Thoracic aorta (tissue), 2 donors: ENCODE results near the gene EMC8. TPM values are rescaled to one million over a fixed set of nuclear protein-coding genes. Genes with fewer than 3 reads are reported as not detected.

ENCODE experiments used
- ATAC-seq: fragments of 150-250 bp; one replicate; pipeline ENCODE4 v1.8.0; 2017; ENCODE audit warnings: low read depth; ENCODE audit not compliant: insufficient number of reproducible peaks, low FRiP score
- DNase-seq: peaks from one replicate; pipeline ENCODE4 v3.0.0-alpha.2; 2020; ENCODE audit warnings: low spot score
- H3K27ac ChIP-seq, 2 donors: fragments of 200-600 bp; sonication (generic); 1 replicate in 1 of 2; 2 replicates in 1 of 2; pipeline ENCODE4 v1.5.1; 2016; ENCODE audit warnings: mild to moderate bottlenecking in 2 of 2, moderate library complexity in 2 of 2
- H3K27me3 ChIP-seq: fragments of 200-600 bp; sonication (generic); replicated peaks from 2 replicates; pipeline ENCODE4 v1.6.0; 2016; ENCODE audit warnings: mild to moderate bottlenecking; ENCODE audit not compliant: insufficient read depth
- H3K36me3 ChIP-seq: fragments of 200-600 bp; sonication (generic); one replicate; pipeline ENCODE4 v1.5.1; 2016
- H3K4me1 ChIP-seq, 2 donors: fragments of 200-600 bp; sonication (generic); 1 replicate in 1 of 2; 2 replicates in 1 of 2; pipeline versions ENCODE4 v1.5.1 to v1.6.0; 2016; ENCODE audit warnings: low read depth in 2 of 2, mild to moderate bottlenecking in 1 of 2; ENCODE audit not compliant: control insufficient read depth in 1 of 2
- H3K4me3 ChIP-seq: fragments of 200-600 bp; sonication (generic); 2 replicates; pipeline ENCODE4 v1.5.1; 2016; ENCODE audit warnings: mild to moderate bottlenecking
- H3K9me3 ChIP-seq: fragments of 200-600 bp; sonication (generic); 2 replicates; pipeline ENCODE4 v1.5.1; 2016
- CTCF ChIP-seq: fragments of 200-600 bp; sonication (generic); IDR thresholded peaks from one replicate; pipeline ENCODE4 v1.5.1; 2019; ENCODE audit warnings: antibody characterized with exemption
- total RNA-seq, 2 donors: library from RNA; depleted of rRNA; stranded (reverse); fragments of >200 nt; gene quantifications; one replicate each; pipeline versions ENCODE4 v1.1.0 to v1.2.3, GENCODE V29; 2016

EMC8 gene
- total RNA-seq, 2 donors from 2014 or later: 30.7 to 36.6 TPM

DNA sequence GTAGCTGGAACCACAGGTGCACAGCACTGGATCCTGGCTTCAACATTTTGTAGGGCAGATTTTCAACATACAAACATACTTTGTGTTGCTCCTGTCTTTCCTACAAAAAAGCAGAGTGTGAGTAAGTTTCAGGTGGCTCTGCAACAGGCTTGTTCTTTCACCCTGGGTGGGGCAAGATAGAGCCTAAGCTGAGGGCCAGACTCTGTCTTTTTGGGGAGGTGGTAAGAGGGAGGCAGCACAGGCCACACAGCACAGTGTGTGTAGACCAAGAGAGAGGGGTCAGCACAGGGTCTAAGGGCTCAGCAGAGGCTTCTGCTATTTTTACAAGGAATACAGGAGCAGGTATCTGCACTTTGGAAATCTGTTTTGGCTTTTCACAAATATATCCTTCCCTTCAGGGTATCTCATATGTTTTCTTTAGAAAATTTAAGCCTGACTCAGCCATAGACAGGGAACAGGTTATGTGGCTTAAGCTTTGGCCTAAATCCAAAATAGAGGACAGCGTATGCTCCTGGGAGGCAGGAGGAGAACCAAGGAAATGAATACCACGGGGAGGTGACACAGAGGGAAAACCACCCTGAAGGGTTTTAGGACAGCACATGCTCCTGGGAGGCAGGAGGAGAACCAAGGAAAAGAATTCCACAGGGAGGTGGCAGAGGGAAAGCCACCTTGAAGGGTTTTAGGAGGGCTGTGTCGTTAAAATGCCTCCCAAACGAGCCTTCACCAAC, 21.6 kb downstream of the EMC8 start:
- Histone ChIP-seq H3K27ac (no peak overlapping the region), H3K9me3 (no peaks in the 10 kb centered on the region), H3K4me3 (no peak overlapping the region), H3K4me1 (peaks cover 3 to 6% of the 10 kb centered on the region in 2 donors), H3K27me3 (no peaks in the 10 kb centered on the region), H3K36me3 (peaks cover 31% of the 10 kb centered on the region)
- DNase-seq: no peak
- ATAC-seq: no peak
- TF ChIP-seq CTCF: no peak

GRCh38 chr16:85774811-85775210, 24.5 kb downstream of the EMC8 start:
- Histone ChIP-seq H3K9me3 (no peaks in the 10 kb centered on the region), H3K36me3 (peaks cover 22% of the 10 kb centered on the region), H3K27ac (no peak overlapping the region), H3K4me3 (no peak overlapping the region), H3K4me1 (no peaks in the 10 kb centered on the region), H3K27me3 (no peaks in the 10 kb centered on the region)
- TF ChIP-seq CTCF: no peak
- DNase-seq: no peak
- no peak for ATAC-seq

DNA sequence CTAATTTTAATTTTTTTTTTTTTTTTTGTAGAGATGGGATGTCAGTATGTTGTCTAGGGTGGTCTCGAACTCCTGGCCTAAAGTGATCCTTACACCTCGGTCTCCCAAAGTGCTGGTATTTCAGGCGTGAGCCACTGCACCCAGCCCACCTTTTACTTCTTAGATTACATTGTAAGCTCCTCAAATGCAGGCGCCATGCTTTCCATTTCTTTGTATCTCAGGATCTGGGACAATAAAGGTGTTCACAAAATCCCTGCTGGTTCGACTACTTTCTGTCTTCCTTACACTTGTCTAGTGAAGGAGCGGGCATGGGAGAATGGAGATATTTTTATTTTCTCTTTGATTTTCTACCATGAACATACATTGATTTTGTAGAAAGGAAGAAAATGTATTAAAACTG, 25.2 kb downstream of the EMC8 start:
- DNase-seq (no peak), ATAC-seq (no peak)
- Histone ChIP-seq H3K4me1 (no peaks in the 10 kb centered on the region), H3K27me3 (no peaks in the 10 kb centered on the region), H3K27ac (no peak overlapping the region), H3K9me3 (no peaks in the 10 kb centered on the region), H3K36me3 (peaks cover 16% of the 10 kb centered on the region), H3K4me3 (no peak overlapping the region)
- no peak for TF ChIP-seq CTCF

DNA sequence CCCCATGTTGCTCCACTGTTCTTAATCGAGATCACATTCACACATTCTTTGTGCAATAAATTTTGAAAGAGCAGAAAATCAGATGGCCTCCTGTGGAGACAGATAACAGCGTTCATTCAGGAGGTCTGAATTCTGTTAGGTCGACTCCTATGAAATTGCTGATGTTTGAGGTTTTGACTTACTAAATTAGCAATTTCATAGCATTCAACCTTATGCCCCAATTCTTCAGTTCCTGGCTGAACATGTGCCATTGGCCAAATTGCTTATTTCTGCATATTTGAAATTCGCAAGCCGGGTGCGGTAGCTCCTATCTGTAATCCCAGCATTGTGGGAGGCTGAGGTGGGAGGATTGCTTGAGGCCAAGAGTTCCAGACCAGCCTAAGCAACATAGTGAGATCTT, 26.3 kb downstream of the EMC8 start:
- peaks cover 12% of the 10 kb centered on the region for H3K36me3 ChIP-seq
- ATAC-seq (no peak), DNase-seq (no peak)
- H3K27ac ChIP-seq: no peak overlapping the region
- no peak for TF ChIP-seq CTCF
- H3K4me3 ChIP-seq: no peak overlapping the region
- no peaks in the 10 kb centered on the region for H3K9me3 ChIP-seq
- H3K4me1 ChIP-seq: no peaks in the 10 kb centered on the region
- no peaks in the 10 kb centered on the region for H3K27me3 ChIP-seq

GRCh38 chr16:85770741-85771140, 28.6 kb downstream of the EMC8 start:
- TF ChIP-seq CTCF: no peak
- Histone ChIP-seq H3K27me3 (no peaks in the 10 kb centered on the region), H3K9me3 (no peaks in the 10 kb centered on the region), H3K27ac (no peak overlapping the region), H3K36me3 (peaks cover 7% of the 10 kb centered on the region), H3K4me3 (no peak overlapping the region), H3K4me1 (no peaks in the 10 kb centered on the region)
- no peak for DNase-seq
- ATAC-seq: no peak
